T-cell (primary cell): Measurements from ENCODE around the gene MYO1F. TPM values are rescaled to one million over a fixed set of nuclear protein-coding genes. Genes with fewer than 3 reads are reported as not detected.

Experiments used
- ATAC-seq, 4 experiments: fragments of 200-7000 bp in 3 of 4; fragments of 150-1000 bp in 1 of 4; cut with Tn5 transposase; replicated peaks in 1 of 4; 1 replicate in 3 of 4; 2 replicates in 1 of 4; pipeline ENCODE4 v1.10.0; 2021; ENCODE audit warnings: moderate library complexity in 3 of 4, mild to moderate bottlenecking in 2 of 4, moderate number of reproducible peaks in 1 of 4
- CTCF ChIA-PET, 2 donors: fragments of 300-600 bp; sonication (Branson Sonifier 250); formaldehyde crosslinking; loops; one replicate each; lab custom pipeline; 2022; ENCODE audit warnings: antibody characterized with exemption in 2 of 2; lab: Charles Lee
- POLR2A ChIA-PET, 2 donors: fragments of 300-600 bp; sonication (Branson Sonifier 250); formaldehyde crosslinking; loops; one replicate each; lab custom pipeline; 2022; ENCODE audit warnings: antibody characterized with exemption in 2 of 2; lab: Charles Lee
- DNase-seq, 35 experiments: peaks; one replicate each; pipeline versions ENCODE4 v3.0.0 to v3.0.0-alpha.2; 2013 to 2023
- H3K27ac ChIP-seq: one replicate; pipeline ENCODE4 v1.5.1; 2013; ENCODE audit warnings: low read length
- H3K27me3 ChIP-seq, 2 experiments: replicated peaks in 1 of 2; 1 replicate in 1 of 2; 2 replicates in 1 of 2; pipeline versions ENCODE4 v1.6.1 to v1.7.0; 2013; ENCODE audit warnings: low read length in 1 of 2, mixed read lengths in 1 of 2; ENCODE audit not compliant: control insufficient read depth in 2 of 2, insufficient read depth in 2 of 2; ENCODE audit errors: extremely low read depth in 1 of 2
- H3K36me3 ChIP-seq, 2 donors: 1 replicate in 1 of 2; 2 replicates in 1 of 2; pipeline versions ENCODE4 v1.6.1 to v1.7.0; 2013; ENCODE audit warnings: low read length in 1 of 2; ENCODE audit not compliant: control insufficient read depth in 2 of 2, insufficient read depth in 1 of 2; ENCODE audit errors: extremely low read depth in 1 of 2
- H3K4me1 ChIP-seq, 2 experiments: 1 replicate in 1 of 2; 2 replicates in 1 of 2; pipeline versions ENCODE4 v1.6.1 to v1.7.0; 2013; ENCODE audit warnings: low read length in 2 of 2, mixed read lengths in 1 of 2; ENCODE audit not compliant: insufficient read depth in 2 of 2, control insufficient read depth in 1 of 2; ENCODE audit errors: extremely low read depth in 1 of 2
- H3K4me3 ChIP-seq, 2 donors: 1 replicate in 1 of 2; 2 replicates in 1 of 2; pipeline versions ENCODE4 v1.5.1 to v1.7.0; 2013; ENCODE audit warnings: mild to moderate bottlenecking in 2 of 2, low read length in 1 of 2, moderate library complexity in 1 of 2; ENCODE audit not compliant: control insufficient read depth in 1 of 2; ENCODE audit errors: extremely low read depth in 1 of 2
- H3K9me3 ChIP-seq: 2 replicates; pipeline ENCODE4 v1.7.0; 2013
- H3K27ac Mint-ChIP-seq, 2 donors: one replicate each; pipeline ENCODE4 v1.8.0; 2020 to 2021; ENCODE audit warnings: mild to moderate bottlenecking in 2 of 2, mixed read lengths in 2 of 2
- H3K27me3 Mint-ChIP-seq, 2 donors: one replicate each; pipeline ENCODE4 v1.8.0; 2021 to 2022; ENCODE audit warnings: mixed read lengths in 2 of 2
- H3K36me3 Mint-ChIP-seq: one replicate; pipeline ENCODE4 v1.8.0; 2021; ENCODE audit warnings: mixed read lengths
- H3K4me1 Mint-ChIP-seq, 3 donors: one replicate each; pipeline ENCODE4 v1.8.0; 2020 to 2022; ENCODE audit warnings: mixed read lengths in 3 of 3, mild to moderate bottlenecking in 1 of 3
- H3K4me3 Mint-ChIP-seq, 3 donors: one replicate each; pipeline ENCODE4 v1.8.0; 2020 to 2022; ENCODE audit warnings: mild to moderate bottlenecking in 3 of 3, mixed read lengths in 3 of 3, moderate library complexity in 3 of 3
- H3K9me3 Mint-ChIP-seq, 3 donors: one replicate each; pipeline ENCODE4 v1.8.0; 2020 to 2022; ENCODE audit warnings: mixed read lengths in 3 of 3
- WGBS: methylation state at CpG from one replicate; pipeline ENCODE4 v1.1.5; 2013; ENCODE audit warnings: missing lambda C conversion rate; ENCODE audit not compliant: insufficient coverage; 5-methylcytosine and 5-hydroxymethylcytosine counted together
- total RNA-seq, 35 experiments: library from RNA in 6 of 35; stranded (reverse) in 6 of 35; fragments of 120-200 nt in 1 of 35; gene quantifications; one replicate each; pipeline versions ENCODE4 v1.2.1 to v1.2.4 and lab custom pipeline; 2013 to 2026

MYO1F gene
- total RNA-seq, 5 donors from 2014 or later (not counting 1 experiment from before 2014, with no cell fraction given): 109 to 363 (median 277) TPM

- ChIA-PET POLR2A (no interaction called here), CTCF (interaction anchor here in 1 of 2 donors (1.0 kb wide), 1 partner anchor 56 kb away, joined by 3 read pairs; no protein-coding TSS in a partner anchor)
- Histone ChIP-seq H3K9me3 (no peaks in the 10 kb centered on the region), H3K4me1 (peaks cover 0 to 5% of the 10 kb centered on the region in 2 experiments), H3K4me3 (no peak overlapping the region), H3K36me3 (no peaks in the 10 kb centered on the region), H3K27ac (no peak overlapping the region), H3K27me3 (no peaks in the 10 kb centered on the region)
- Mint-ChIP-seq H3K27me3 (peaks cover 0 to 1% of the 10 kb centered on the region in 2 donors), H3K27ac (no peak overlapping the region), H3K36me3 (no peaks in the 10 kb centered on the region), H3K9me3 (no peaks in the 10 kb centered on the region), H3K4me3 (no peak overlapping the region), H3K4me1 (peaks cover 0 to 5% (median 2%) of the 10 kb centered on the region in 3 donors)
- DNase-seq: peak in 23 of 35 experiments; percentile 21 to 72 (median 45)
- 88% methylated on average over 28 of the region's 34 CpGs for WGBS
- ATAC-seq: peak; percentile 7 to 55 (median 46)
Measured at GRCh38 chr19:8585894-8586750, 8.9 kb upstream of the MYO1F start.

- Histone ChIP-seq H3K4me1 (peaks cover 0 to 14% of the 10 kb centered on the region in 2 experiments), H3K27ac (no peak overlapping the region), H3K27me3 (no peaks in the 10 kb centered on the region), H3K36me3 (no peaks in the 10 kb centered on the region), H3K9me3 (no peaks in the 10 kb centered on the region), H3K4me3 (no peak overlapping the region)
- H3K27ac Mint-ChIP-seq: no peak overlapping the region
- CTCF ChIA-PET: interaction anchor here in 1 of 2 donors (1.0 kb wide), 1 partner anchor 56 kb away, joined by 3 read pairs; no protein-coding TSS in a partner anchor
- no peak overlapping the region for H3K4me3 Mint-ChIP-seq
- no peaks in the 10 kb centered on the region for H3K9me3 Mint-ChIP-seq
- WGBS: 94% methylated on average over 50 of the region's 71 CpGs
- H3K27me3 Mint-ChIP-seq: peaks cover 0 to 1% of the 10 kb centered on the region in 2 donors
- H3K4me1 Mint-ChIP-seq: peaks cover 0 to 4% (median 0%) of the 10 kb centered on the region in 3 donors
- ATAC-seq (no peak), DNase-seq (no peak)
- POLR2A ChIA-PET: no interaction called here
- no peaks in the 10 kb centered on the region for H3K36me3 Mint-ChIP-seq
Measured at GRCh38 chr19:8584965-8585893, 8.0 kb upstream of the MYO1F start.

- Histone ChIP-seq H3K27me3 (no peaks in the 10 kb centered on the region), H3K9me3 (no peaks in the 10 kb centered on the region), H3K27ac (no peak overlapping the region), H3K36me3 (no peaks in the 10 kb centered on the region), H3K4me1 (peaks cover 14 to 58% of the 10 kb centered on the region in 2 experiments), H3K4me3 (no peak overlapping the region)
- DNase-seq (peak; percentile 62 to 94 (median 82)), ATAC-seq (peak; percentile 47 to 73 (median 64))
- H3K27ac Mint-ChIP-seq: no peak overlapping the region
- under 1% methylated on average over 14 of the region's 21 CpGs for WGBS
- ChIA-PET CTCF (interaction anchor here (0.5 to 2.9 kb wide), 20 partner anchors 10 to 1942 kb away, joined by 3 to 28 read pairs (median 4); partner anchors contain the start of genes MARCHF2 (in 1 of the 2) and ZNF414 (in 1 of the 2)), POLR2A (interaction anchor here in 1 of 2 donors (0.6 kb wide), 1 partner anchor 61 kb away, joined by 3 read pairs; no protein-coding TSS in a partner anchor)
- H3K27me3 Mint-ChIP-seq: no peaks in the 10 kb centered on the region
- H3K4me1 Mint-ChIP-seq: peaks cover 31 to 40% (median 39%) of the 10 kb centered on the region in 3 donors
- no peaks in the 10 kb centered on the region for H3K36me3 Mint-ChIP-seq
- no peaks in the 10 kb centered on the region for H3K9me3 Mint-ChIP-seq
- H3K4me3 Mint-ChIP-seq: no peak overlapping the region
Measured at GRCh38 chr19:8580710-8581281, 3.6 kb upstream of the MYO1F start.

- H3K27me3 ChIP-seq: no peaks in the 10 kb centered on the region
- Mint-ChIP-seq H3K4me3 (peak overlapping the region; percentile 61 to 88 (median 67)), H3K36me3 (peaks cover 5% of the 10 kb centered on the region), H3K4me1 (peaks cover 52 to 61% (median 57%) of the 10 kb centered on the region in 3 donors), H3K27me3 (no peaks in the 10 kb centered on the region), H3K27ac (peak overlapping the region; percentile 77 to 81), H3K9me3 (no peaks in the 10 kb centered on the region)
- WGBS: 27% methylated on average over 15 of the region's 17 CpGs
- H3K9me3 ChIP-seq: no peaks in the 10 kb centered on the region
- peak overlapping the region; percentile 9 for H3K27ac ChIP-seq
- no peak overlapping the region for H3K4me3 ChIP-seq
- peak; percentile 47 to 90 (median 77) for DNase-seq
- CTCF ChIA-PET: interaction anchor here in 1 of 2 donors (0.5 to 2.8 kb wide), 10 partner anchors 8 to 224 kb away, joined by 3 to 28 read pairs (median 3); no protein-coding TSS in a partner anchor
- peak; percentile 17 to 50 (median 32) for ATAC-seq
- POLR2A ChIA-PET: interaction anchor here in 1 of 2 donors (0.6 kb wide), 1 partner anchor 12 kb away, joined by 3 read pairs; no protein-coding TSS in a partner anchor
- H3K4me1 ChIP-seq: peaks cover 20 to 74% of the 10 kb centered on the region in 2 experiments
- no peaks in the 10 kb centered on the region for H3K36me3 ChIP-seq
Measured at GRCh38 chr19:8578642-8579265, 1.5 kb upstream of the MYO1F start.

- Mint-ChIP-seq H3K9me3 (no peaks in the 10 kb centered on the region), H3K27me3 (no peaks in the 10 kb centered on the region), H3K4me3 (peak overlapping the region; percentile 87 to 88 (median 88)), H3K4me1 (peaks cover 62 to 69% (median 67%) of the 10 kb centered on the region in 3 donors), H3K36me3 (peaks cover 11% of the 10 kb centered on the region), H3K27ac (peak overlapping the region; percentile 87 to 99)
- ATAC-seq (no peak), DNase-seq (no peak)
- no CpG with 5 or more reads among the region's 4 CpGs for WGBS
- Histone ChIP-seq H3K4me1 (peaks cover 20 to 84% of the 10 kb centered on the region in 2 experiments), H3K4me3 (peak overlapping the region in 1 of 2 donors; percentile 81), H3K9me3 (no peaks in the 10 kb centered on the region), H3K27me3 (no peaks in the 10 kb centered on the region), H3K27ac (peak overlapping the region; percentile 27), H3K36me3 (no peaks in the 10 kb centered on the region)
- ChIA-PET POLR2A (interaction anchor here (0.5 to 0.6 kb wide), 3 partner anchors 10 to 1384 kb away, joined by 3 to 5 read pairs (median 3); no protein-coding TSS in a partner anchor), CTCF (interaction anchor here in 1 of 2 donors (0.9 to 1.3 kb wide), 4 partner anchors 9 to 91 kb away, joined by 3 to 5 read pairs (median 3); no protein-coding TSS in a partner anchor)
Measured at GRCh38 chr19:8577741-8578140, 499 bp upstream of the MYO1F start.
